ENCODE measurements around the gene SNRPA1. TPM values are rescaled to one million over a fixed set of nuclear protein-coding genes. Genes with fewer than 3 reads are reported as not detected.

Gene SNRPA1
- total and polyA plus RNA-seq, 2 experiments from 2014 or later, result 35.2 to 70.4 TPM

GRCh38 chr15:101248274-101248673, 46.8 kb downstream of the SNRPA1 start:
- peaks cover 27% of the 10 kb centered on the region for H3F3A ChIP-seq (ENCODE audit: insufficient read depth)
- H2AFZ ChIP-seq, result no peak overlapping the region
- H3K9ac ChIP-seq, result no peak overlapping the region
- H3K4me2 ChIP-seq (ENCODE audit: unreplicated experiment), result no peak overlapping the region
- H3K9me3 ChIP-seq (ENCODE audit: low read depth), result no peaks in the 10 kb centered on the region
- in situ Hi-C loops (cut with MboI), result no loop called here
- H3K4me3 ChIP-seq, result no peak overlapping the region
- no peak overlapping the region for H3K27ac ChIP-seq
- no peak for DNase-seq
- H4K20me1 ChIP-seq (ENCODE audit: insufficient read depth), result peaks cover 6% of the 10 kb centered on the region; the same call in 1 of the 2 replicates
- 79 to 83% methylated on average over 3 of the region's 3 CpGs for WGBS, 2 experiments (ENCODE audit: low coverage in 1 of 2, low lambda C conversion rate in 2 of 2, missing lambda C conversion rate in 2 of 2)
- no peaks in the 10 kb centered on the region for H3K36me3 ChIP-seq (ENCODE audit: low read depth)
- peaks cover 18% of the 10 kb centered on the region for H3K4me1 ChIP-seq (ENCODE audit: insufficient read depth)
- peaks cover 81% of the 10 kb centered on the region for H3K79me2 ChIP-seq (ENCODE audit: insufficient read depth)
- no peaks in the 10 kb centered on the region for H3K9me2 ChIP-seq (ENCODE audit: insufficient read depth)
- TF ChIP-seq EZH2phosphoT487 (IDR thresholded peaks at IDR 0.05; ENCODE audit: insufficient read depth, low read depth), result no peak
- no peak for TF ChIP-seq EZH2 (IDR thresholded peaks at IDR 0.05; ENCODE audit: insufficient read depth, poor library complexity, severe bottlenecking)
- H3K27me3 ChIP-seq (replicated peaks; ENCODE audit: insufficient read depth), result no peaks in the 10 kb centered on the region

GRCh38 chr15:101246824-101247745, 48.0 kb downstream of the SNRPA1 start:
- Histone ChIP-seq H3K9me3 (ENCODE audit: low read depth) (no peaks in the 10 kb centered on the region), H3K27me3 (replicated peaks; ENCODE audit: insufficient read depth) (no peaks in the 10 kb centered on the region), H3K9me2 (ENCODE audit: insufficient read depth) (no peaks in the 10 kb centered on the region), H3K27ac (no peak overlapping the region), H3K79me2 (ENCODE audit: insufficient read depth) (peaks cover 90% of the 10 kb centered on the region), H3K9ac (no peak overlapping the region), H3K4me2 (ENCODE audit: unreplicated experiment) (no peak overlapping the region), H3F3A (ENCODE audit: insufficient read depth) (peaks cover 28% of the 10 kb centered on the region), H2AFZ (no peak overlapping the region), H3K4me3 (no peak overlapping the region), H3K4me1 (ENCODE audit: insufficient read depth) (peaks cover 24% of the 10 kb centered on the region), H3K36me3 (ENCODE audit: low read depth) (no peaks in the 10 kb centered on the region), H4K20me1 (ENCODE audit: insufficient read depth) (peaks cover 6% of the 10 kb centered on the region; the same call in 1 of the 2 replicates)
- TF ChIP-seq EZH2 (IDR thresholded peaks at IDR 0.05; ENCODE audit: insufficient read depth, poor library complexity, severe bottlenecking) (no peak), EZH2phosphoT487 (IDR thresholded peaks at IDR 0.05; ENCODE audit: insufficient read depth, low read depth) (no peak)
- no peak for DNase-seq
- in situ Hi-C loops (cut with MboI), result no loop called here
- 76 to 82% methylated on average over 10 of the region's 10 CpGs for WGBS, 2 experiments (ENCODE audit: low coverage in 1 of 2, low lambda C conversion rate in 2 of 2, missing lambda C conversion rate in 2 of 2)

- Histone ChIP-seq H3K27me3 (replicated peaks; ENCODE audit: insufficient read depth) (no peaks in the 10 kb centered on the region), H3K36me3 (ENCODE audit: low read depth) (no peaks in the 10 kb centered on the region), H3F3A (ENCODE audit: insufficient read depth) (peaks cover 32% of the 10 kb centered on the region), H4K20me1 (ENCODE audit: insufficient read depth) (peaks cover 6% of the 10 kb centered on the region; the same call in 1 of the 2 replicates), H3K4me1 (ENCODE audit: insufficient read depth) (peaks cover 28% of the 10 kb centered on the region), H3K79me2 (ENCODE audit: insufficient read depth) (peaks cover 97% of the 10 kb centered on the region), H3K9ac (no peak overlapping the region), H3K27ac (no peak overlapping the region), H3K4me2 (ENCODE audit: unreplicated experiment) (no peak overlapping the region), H3K9me3 (ENCODE audit: low read depth) (no peaks in the 10 kb centered on the region), H3K9me2 (ENCODE audit: insufficient read depth) (no peaks in the 10 kb centered on the region), H2AFZ (no peak overlapping the region), H3K4me3 (no peak overlapping the region)
- 63 to 64% methylated on average over 6 of the region's 6 CpGs for WGBS, 2 experiments (ENCODE audit: low coverage in 1 of 2, low lambda C conversion rate in 2 of 2, missing lambda C conversion rate in 2 of 2)
- no peak for DNase-seq
- in situ Hi-C loops (cut with MboI), result no loop called here
- TF ChIP-seq EZH2 (IDR thresholded peaks at IDR 0.05; ENCODE audit: insufficient read depth, poor library complexity, severe bottlenecking), result no peak
- no peak for TF ChIP-seq EZH2phosphoT487 (IDR thresholded peaks at IDR 0.05; ENCODE audit: insufficient read depth, low read depth)
Measured at GRCh38 chr15:101246391-101246790, 48.7 kb downstream of the SNRPA1 start.

GRCh38 chr15:101244889-101245668, 50.0 kb downstream of the SNRPA1 start:
- no peak for DNase-seq
- H3K4me2 ChIP-seq (ENCODE audit: unreplicated experiment), result no peak overlapping the region
- WGBS, 2 experiments (ENCODE audit: low coverage in 1 of 2, low lambda C conversion rate in 2 of 2, missing lambda C conversion rate in 2 of 2), result 94 to 95% methylated on average over 14 of the region's 14 CpGs

More at GRCh38 chr15:101244889-101245668, 50.0 kb downstream of the SNRPA1 start:
- no peak overlapping the region for H2AFZ ChIP-seq
- TF ChIP-seq EZH2 (IDR thresholded peaks at IDR 0.05; ENCODE audit: insufficient read depth, poor library complexity, severe bottlenecking), result no peak
- no peak for TF ChIP-seq EZH2phosphoT487 (IDR thresholded peaks at IDR 0.05; ENCODE audit: insufficient read depth, low read depth)
- peaks cover 100% of the 10 kb centered on the region for H3K79me2 ChIP-seq (ENCODE audit: insufficient read depth)
- no peak overlapping the region for H3K4me3 ChIP-seq
- no peaks in the 10 kb centered on the region for H3K9me3 ChIP-seq (ENCODE audit: low read depth)
- no peaks in the 10 kb centered on the region for H3K9me2 ChIP-seq (ENCODE audit: insufficient read depth)
- no peaks in the 10 kb centered on the region for H3K36me3 ChIP-seq (ENCODE audit: low read depth)
- peaks cover 14% of the 10 kb centered on the region for H4K20me1 ChIP-seq (ENCODE audit: insufficient read depth)
- no peak overlapping the region for H3K27ac ChIP-seq
- H3K4me1 ChIP-seq (ENCODE audit: insufficient read depth), result peaks cover 35% of the 10 kb centered on the region
- H3F3A ChIP-seq (ENCODE audit: insufficient read depth), result peaks cover 37% of the 10 kb centered on the region
- H3K27me3 ChIP-seq (replicated peaks; ENCODE audit: insufficient read depth), result no peaks in the 10 kb centered on the region
- in situ Hi-C loops (cut with MboI), result no loop called here
- H3K9ac ChIP-seq, result no peak overlapping the region
